Upper lobe of left lung (tissue), 6 donors: ENCODE results near the gene KRT80. TPM values are rescaled to one million over a fixed set of nuclear protein-coding genes. Genes with fewer than 3 reads are reported as not detected.

Experiments
- ATAC-seq, 2 donors: fragments of 200-7000 bp; cut with Tn5 transposase; one replicate each; pipeline ENCODE4 v1.9.1; 2022; ENCODE audit warnings: mild to moderate bottlenecking in 2 of 2, moderate library complexity in 2 of 2; ENCODE audit not compliant: low FRiP score in 2 of 2
- DNase-seq, 2 donors: peaks; one replicate each; pipeline ENCODE4 v3.0.0-alpha.2; 2019 to 2020
- H3K27ac ChIP-seq, 4 donors: fragments of 200-600 bp; sonication (generic); one replicate each; pipeline ENCODE4 v1.5.1; 2016 to 2019
- H3K27me3 ChIP-seq, 4 donors: fragments of 200-600 bp; sonication (generic); one replicate each; pipeline ENCODE4 v1.5.1; 2017 to 2019
- H3K36me3 ChIP-seq, 4 donors: fragments of 200-600 bp; sonication (generic); one replicate each; pipeline ENCODE4 v1.5.1; 2016 to 2019
- H3K4me1 ChIP-seq, 4 donors: fragments of 200-600 bp; sonication (generic); one replicate each; pipeline ENCODE4 v1.5.1; 2018 to 2019
- H3K4me3 ChIP-seq, 4 donors: fragments of 200-600 bp; sonication (generic); one replicate each; pipeline ENCODE4 v1.5.1; 2017 to 2019; ENCODE audit warnings: mild to moderate bottlenecking in 2 of 4, moderate library complexity in 1 of 4
- H3K9me3 ChIP-seq, 4 donors: fragments of 200-600 bp; sonication (generic); one replicate each; pipeline ENCODE4 v1.5.1; 2018 to 2019
- EP300 ChIP-seq, 4 donors: sonication (generic); formaldehyde crosslinking; IDR thresholded peaks; one replicate each; pipeline ENCODE4 v1.5.1; 2017; ENCODE audit warnings: antibody characterized with exemption in 4 of 4, control low read depth in 2 of 4
- POLR2A ChIP-seq, 4 donors: fragments of 450-650 bp; IDR thresholded peaks; one replicate each; pipeline ENCODE4 v1.5.1; 2016 to 2017; ENCODE audit warnings: antibody characterized with exemption in 4 of 4, mild to moderate bottlenecking in 2 of 4
- POLR2AphosphoS5 ChIP-seq, 2 donors: sonication (generic); formaldehyde crosslinking; IDR thresholded peaks; one replicate each; pipeline ENCODE4 v1.5.1; 2017; ENCODE audit warnings: antibody characterized with exemption in 2 of 2
- WGBS, 2 donors: methylation state at CpG; one replicate each; pipeline ENCODE4 v1.1.5; 2017 to 2018; 5-methylcytosine and 5-hydroxymethylcytosine counted together
- total RNA-seq, 6 donors: library from RNA; depleted of rRNA in 4 of 6; stranded (reverse); fragments of >200 nt in 4 of 6; gene quantifications; one replicate each; pipeline versions ENCODE4 v1.1.0 to v1.2.1, GENCODE V29; 2016 to 2021
- TF ChIP-seq, protein P1 (sequence below), 6 experiments: fragments of 450-650 bp in 4 of 6; fragments of 200-600 bp in 2 of 6; sonication (generic) in 2 of 6; IDR thresholded peaks; one replicate each; pipeline ENCODE4 v1.5.1; 2016 to 2019; ENCODE audit warnings: antibody characterized with exemption in 6 of 6
- donor health status: DM: no; HTN: no; CAD: no; lungs with moderate emphysema.
- donor health status: DM: no; HTN: yes; CAD: no; lungs with severe emphysema.

KRT80 gene
- total RNA-seq, 6 donors from 2014 or later = 2.1 to 15.2 (median 6.6) TPM

DNA sequence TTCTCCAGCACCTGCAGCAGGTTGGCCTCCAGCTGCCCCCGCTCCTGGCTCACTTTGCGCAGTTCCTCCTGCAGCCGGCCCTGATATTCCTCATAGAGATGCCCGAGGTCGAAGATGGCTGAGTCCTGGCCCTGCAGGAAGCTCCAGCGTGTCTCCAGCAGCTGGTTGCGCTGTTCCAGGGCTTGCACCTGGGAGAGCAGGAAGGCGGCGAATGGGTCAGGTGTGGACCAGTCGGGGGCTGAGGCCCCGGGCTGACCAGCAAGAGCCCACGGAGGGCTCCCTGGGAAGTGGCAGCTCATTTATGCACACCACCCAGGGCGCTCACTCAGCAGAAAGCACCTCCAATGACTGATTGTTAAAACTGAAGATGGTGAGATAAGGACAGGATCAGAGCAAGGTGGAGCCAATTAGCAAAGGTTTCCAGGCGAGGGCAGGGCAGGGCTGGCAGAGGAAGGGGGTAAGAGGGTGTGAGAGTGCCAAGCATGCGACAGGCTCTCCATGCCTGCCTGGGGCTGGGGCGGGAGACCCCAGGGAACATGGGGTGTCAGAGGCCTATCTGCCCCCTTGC, 6.3 kb downstream of the KRT80 start:
- peaks cover 10 to 48% (median 34%) of the 10 kb centered on the region in 4 donors for H3K4me1 ChIP-seq
- peak overlapping the region in 1 of 4 donors; percentile 61 for H3K27ac ChIP-seq

DNA sequence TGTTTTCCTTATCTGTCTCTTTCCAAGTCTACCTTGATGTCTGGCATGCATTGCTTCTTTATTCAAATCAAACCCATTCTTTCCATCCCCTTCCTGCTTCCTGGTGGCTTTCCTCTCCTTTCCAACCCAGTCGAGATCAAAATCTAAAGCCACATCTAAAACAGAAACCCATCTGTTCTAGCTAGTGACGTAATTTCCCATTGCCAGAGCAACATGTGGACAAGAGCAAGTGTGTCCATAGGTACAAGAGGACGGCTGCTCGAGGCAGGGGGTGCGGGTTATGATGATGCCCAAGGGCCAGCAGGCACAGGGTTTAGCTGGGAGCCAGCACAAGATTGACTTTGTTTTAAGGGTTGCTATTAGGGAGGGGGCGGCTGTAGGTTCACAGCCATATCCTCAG, 7.0 kb downstream of the KRT80 start:
- peaks cover 10 to 47% (median 33%) of the 10 kb centered on the region in 4 donors for H3K4me1 ChIP-seq
- H3K4me3 ChIP-seq = no peak overlapping the region
- H3K36me3 ChIP-seq = no peaks in the 10 kb centered on the region
- ATAC-seq = no peak
- no peaks in the 10 kb centered on the region for H3K9me3 ChIP-seq
- TF ChIP-seq EP300 (IDR thresholded peaks at IDR 0.05) = no peak
- no peak for TF ChIP-seq POLR2A (IDR thresholded peaks at IDR 0.05)
- no peak for TF ChIP-seq POLR2AphosphoS5 (IDR thresholded peaks at IDR 0.05)
- TF ChIP-seq, protein P1, sequence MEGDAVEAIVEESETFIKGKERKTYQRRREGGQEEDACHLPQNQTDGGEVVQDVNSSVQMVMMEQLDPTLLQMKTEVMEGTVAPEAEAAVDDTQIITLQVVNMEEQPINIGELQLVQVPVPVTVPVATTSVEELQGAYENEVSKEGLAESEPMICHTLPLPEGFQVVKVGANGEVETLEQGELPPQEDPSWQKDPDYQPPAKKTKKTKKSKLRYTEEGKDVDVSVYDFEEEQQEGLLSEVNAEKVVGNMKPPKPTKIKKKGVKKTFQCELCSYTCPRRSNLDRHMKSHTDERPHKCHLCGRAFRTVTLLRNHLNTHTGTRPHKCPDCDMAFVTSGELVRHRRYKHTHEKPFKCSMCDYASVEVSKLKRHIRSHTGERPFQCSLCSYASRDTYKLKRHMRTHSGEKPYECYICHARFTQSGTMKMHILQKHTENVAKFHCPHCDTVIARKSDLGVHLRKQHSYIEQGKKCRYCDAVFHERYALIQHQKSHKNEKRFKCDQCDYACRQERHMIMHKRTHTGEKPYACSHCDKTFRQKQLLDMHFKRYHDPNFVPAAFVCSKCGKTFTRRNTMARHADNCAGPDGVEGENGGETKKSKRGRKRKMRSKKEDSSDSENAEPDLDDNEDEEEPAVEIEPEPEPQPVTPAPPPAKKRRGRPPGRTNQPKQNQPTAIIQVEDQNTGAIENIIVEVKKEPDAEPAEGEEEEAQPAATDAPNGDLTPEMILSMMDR (IDR thresholded peaks at IDR 0.05) = no peak
- peak overlapping the region in 2 of 4 donors; percentile 51 to 53 for H3K27ac ChIP-seq
- 61 to 80% methylated on average over 6 of the region's 6 CpGs for WGBS, 2 donors
- no peak for DNase-seq
- H3K27me3 ChIP-seq = no peaks in the 10 kb centered on the region

More for the DNA sequence above, 6.3 kb downstream of the KRT80 start:
- H3K4me3 ChIP-seq = no peak overlapping the region
- no peaks in the 10 kb centered on the region for H3K27me3 ChIP-seq
- DNase-seq (no peak), ATAC-seq (no peak)
- TF ChIP-seq POLR2AphosphoS5 (IDR thresholded peaks at IDR 0.05) (no peak), EP300 (IDR thresholded peaks at IDR 0.05) (no peak), POLR2A (IDR thresholded peaks at IDR 0.05) (no peak)
- TF ChIP-seq, protein P1 (IDR thresholded peaks at IDR 0.05) = no peak
- H3K9me3 ChIP-seq = no peaks in the 10 kb centered on the region
- 85 to 91% methylated on average over 16 of the region's 16 CpGs for WGBS, 2 donors
- H3K36me3 ChIP-seq = no peaks in the 10 kb centered on the region

DNA sequence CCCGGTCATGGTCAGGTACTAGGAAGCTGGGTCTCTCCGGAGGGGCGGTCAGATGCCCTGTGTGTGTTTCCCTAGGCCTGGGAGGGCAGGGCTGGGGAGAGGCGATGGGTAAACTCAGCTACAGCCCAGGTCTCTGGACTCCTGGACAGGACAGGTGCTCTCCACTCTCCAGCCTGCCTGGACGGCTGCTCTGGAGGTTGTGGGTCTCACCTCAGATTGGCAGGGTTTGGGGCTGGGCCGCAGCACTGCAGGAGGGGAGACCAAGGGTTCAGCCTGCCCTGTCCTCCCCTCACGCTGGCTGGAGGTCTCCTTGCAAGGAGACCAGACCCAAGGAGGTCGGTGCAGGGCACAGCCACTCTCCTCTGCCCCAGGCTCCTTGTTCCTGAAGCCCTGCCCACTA, 7.8 kb downstream of the KRT80 start:
- 72 to 84% methylated on average over 3 to 8 of the region's 8 CpGs for WGBS, 2 donors
- Histone ChIP-seq H3K4me1 (peaks cover 10 to 39% (median 29%) of the 10 kb centered on the region in 4 donors), H3K27ac (peak overlapping the region in 3 of 4 donors; percentile 2 to 53 (median 34)), H3K9me3 (no peaks in the 10 kb centered on the region), H3K27me3 (no peaks in the 10 kb centered on the region), H3K36me3 (no peaks in the 10 kb centered on the region), H3K4me3 (no peak overlapping the region)
- no peak for TF ChIP-seq POLR2A (IDR thresholded peaks at IDR 0.05)
- TF ChIP-seq, protein P1 (IDR thresholded peaks at IDR 0.05) = no peak
- no peak for TF ChIP-seq POLR2AphosphoS5 (IDR thresholded peaks at IDR 0.05)
- no peak for TF ChIP-seq EP300 (IDR thresholded peaks at IDR 0.05)
- DNase-seq (no peak), ATAC-seq (no peak)

DNA sequence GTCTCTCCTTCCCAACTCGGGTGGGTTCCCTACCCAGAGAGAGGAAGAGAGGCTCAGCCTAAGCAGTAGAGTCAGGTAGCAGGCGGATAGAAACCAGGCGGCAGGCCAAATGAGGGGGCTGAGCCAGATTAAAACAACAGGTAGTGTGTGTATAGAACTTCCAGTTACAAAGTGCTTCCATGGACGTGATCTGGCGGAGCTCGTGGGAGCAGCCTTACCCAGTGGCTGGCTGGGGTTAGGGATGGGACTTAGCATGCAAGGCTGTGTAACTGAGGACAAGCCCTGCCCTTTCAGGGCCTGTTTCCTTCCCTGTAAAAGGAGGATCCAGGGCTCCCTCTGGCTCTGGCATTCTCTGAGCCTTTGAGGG, 8.3 kb downstream of the KRT80 start:
- DNase-seq = no peak
- peak overlapping the region in 3 of 4 donors; percentile 2 to 57 (median 53) for H3K27ac ChIP-seq
- H3K4me3 ChIP-seq = no peak overlapping the region
- 77 to 87% methylated on average over 5 to 6 of the region's 6 CpGs for WGBS, 2 donors
- TF ChIP-seq EP300 (IDR thresholded peaks at IDR 0.05) (no peak), POLR2A (IDR thresholded peaks at IDR 0.05) (no peak), POLR2AphosphoS5 (IDR thresholded peaks at IDR 0.05) (no peak)
- TF ChIP-seq, protein P1 (IDR thresholded peaks at IDR 0.05) = no peak
- H3K4me1 ChIP-seq = peaks cover 10 to 36% (median 29%) of the 10 kb centered on the region in 4 donors
- no peak for ATAC-seq
- H3K27me3 ChIP-seq = no peaks in the 10 kb centered on the region
- H3K36me3 ChIP-seq = no peaks in the 10 kb centered on the region
- H3K9me3 ChIP-seq = no peaks in the 10 kb centered on the region
